WTC11 (cell line): Measurements from ENCODE around the gene TUBB1. TPM values are rescaled to one million over a fixed set of nuclear protein-coding genes. Genes with fewer than 3 reads are reported as not detected.

ENCODE experiments used
- ATAC-seq: fragments of 200-7000 bp; cut with Tn5 transposase; 2 replicates; pipeline ENCODE4 v1.10.0; 2021; ENCODE audit warnings: mild to moderate bottlenecking, moderate library complexity
- CTCF ChIA-PET: fragments of 300-600 bp; sonication (Branson Sonifier 250); formaldehyde crosslinking; loops from one replicate; lab custom pipeline; 2021; ENCODE audit warnings: antibody characterized with exemption; lab: Charles Lee
- POLR2A ChIA-PET: fragments of 350-600 bp; sonication (Branson Sonifier 250); formaldehyde crosslinking; loops from one replicate; lab custom pipeline; 2021; ENCODE audit warnings: antibody characterized with exemption; lab: Charles Lee
- DNase-seq: peaks from one replicate; pipeline ENCODE4 v3.0.0; 2021; ENCODE audit warnings: low spot score
- H3K27ac Mint-ChIP-seq: 2 replicates; pipeline ENCODE4 v1.8.0; 2021; ENCODE audit warnings: mixed read lengths
- H3K27me3 Mint-ChIP-seq: 2 replicates; pipeline ENCODE4 v1.8.0; 2021; ENCODE audit warnings: low read depth, mild to moderate bottlenecking, moderate library complexity, mixed read lengths
- H3K36me3 Mint-ChIP-seq: 2 replicates; pipeline ENCODE4 v1.8.0; 2021; ENCODE audit warnings: mixed read lengths
- H3K4me1 Mint-ChIP-seq: 2 replicates; pipeline ENCODE4 v1.8.0; 2022; ENCODE audit warnings: mixed read lengths
- H3K4me3 Mint-ChIP-seq: 2 replicates; pipeline ENCODE4 v1.8.0; 2021; ENCODE audit warnings: mild to moderate bottlenecking, moderate library complexity, mixed read lengths
- H3K9me3 Mint-ChIP-seq: 2 replicates; pipeline ENCODE4 v1.8.0; 2021; ENCODE audit warnings: mixed read lengths
- AFF4 ChIP-seq: sonication (generic); formaldehyde crosslinking; IDR thresholded peaks from 2 replicates; pipeline ENCODE4 v1.8.1; 2023; ENCODE audit warnings: mild to moderate bottlenecking, missing genetic modification reagents, borderline replicate concordance
- ATF2 ChIP-seq: sonication (generic); formaldehyde crosslinking; IDR thresholded peaks from 2 replicates; pipeline ENCODE4 v1.8.1; 2022; ENCODE audit warnings: low read depth, missing genetic modification reagents, borderline replicate concordance
- E2F5 ChIP-seq: sonication (generic); formaldehyde crosslinking; IDR thresholded peaks from 2 replicates; pipeline ENCODE4 v1.8.1; 2022; ENCODE audit warnings: mild to moderate bottlenecking, moderate library complexity, missing genetic modification reagents
- ELF4 ChIP-seq: sonication (generic); formaldehyde crosslinking; IDR thresholded peaks from 2 replicates; pipeline ENCODE4 v1.8.1; 2022; ENCODE audit warnings: low read depth, mild to moderate bottlenecking, moderate library complexity, missing genetic modification reagents
- EMX1 ChIP-seq: fragments of 250-450 bp; sonication (Bioruptor Pico); IDR thresholded peaks from 2 replicates; pipeline ENCODE4 v1.8.0; 2021; ENCODE audit warnings: mild to moderate bottlenecking
- ESRRA ChIP-seq: sonication (generic); formaldehyde crosslinking; IDR thresholded peaks from 2 replicates; pipeline ENCODE4 v1.8.1; 2022; ENCODE audit warnings: mild to moderate bottlenecking, missing genetic modification reagents, borderline replicate concordance
- FOXK1 ChIP-seq: sonication (generic); formaldehyde crosslinking; IDR thresholded peaks from 2 replicates; pipeline ENCODE4 v1.8.0; 2022; ENCODE audit warnings: mild to moderate bottlenecking, moderate library complexity, missing genetic modification reagents
- FOXP4 ChIP-seq: sonication (generic); formaldehyde crosslinking; IDR thresholded peaks from 2 replicates; pipeline ENCODE4 v1.8.0; 2022; ENCODE audit warnings: mild to moderate bottlenecking, missing genetic modification reagents
- GABPB1 ChIP-seq: sonication (generic); formaldehyde crosslinking; IDR thresholded peaks from 2 replicates; pipeline ENCODE4 v1.8.1; 2023; ENCODE audit warnings: mild to moderate bottlenecking, missing genetic modification reagents
- MAX ChIP-seq: sonication (generic); formaldehyde crosslinking; IDR thresholded peaks from 2 replicates; pipeline ENCODE4 v1.8.0; 2022; ENCODE audit warnings: mild to moderate bottlenecking, missing genetic modification reagents
- NR3C1 ChIP-seq: sonication (generic); formaldehyde crosslinking; conservative IDR thresholded peaks from 2 replicates; pipeline ENCODE4 v1.8.1; 2023; ENCODE audit warnings: low read depth, mild to moderate bottlenecking, missing genetic modification reagents
- PRRX2 ChIP-seq: fragments of 250-450 bp; sonication (Bioruptor Pico); IDR thresholded peaks from 2 replicates; pipeline ENCODE4 v1.8.0; 2021; ENCODE audit warnings: mild to moderate bottlenecking
- RELA ChIP-seq: sonication (generic); formaldehyde crosslinking; IDR thresholded peaks from 2 replicates; pipeline ENCODE4 v1.8.1; 2022; ENCODE audit warnings: missing genetic modification reagents, mild to moderate bottlenecking, borderline replicate concordance
- RORB ChIP-seq: fragments of 250-450 bp; sonication (Bioruptor Pico); IDR thresholded peaks from 2 replicates; pipeline ENCODE4 v1.9.0; 2021; ENCODE audit warnings: mild to moderate bottlenecking
- SOX15 ChIP-seq: fragments of 250-450 bp; sonication (Bioruptor Pico); IDR thresholded peaks from 2 replicates; pipeline ENCODE4 v1.9.0; 2021; ENCODE audit warnings: mild to moderate bottlenecking
- TCF7 ChIP-seq: sonication (generic); formaldehyde crosslinking; IDR thresholded peaks from 2 replicates; pipeline ENCODE4 v1.8.0; 2022; ENCODE audit warnings: mild to moderate bottlenecking, low read depth, missing genetic modification reagents, moderate library complexity
- ZNF263 ChIP-seq: sonication (generic); formaldehyde crosslinking; IDR thresholded peaks from 2 replicates; pipeline ENCODE4 v1.8.1; 2022; ENCODE audit warnings: low read depth, mild to moderate bottlenecking, moderate library complexity, missing genetic modification reagents
- ZNF512 ChIP-seq: sonication (generic); formaldehyde crosslinking; IDR thresholded peaks from 2 replicates; pipeline ENCODE4 v1.8.1; 2022; ENCODE audit warnings: missing genetic modification reagents, borderline replicate concordance
- total RNA-seq: library from RNA; stranded (reverse); gene quantifications from 3 replicates; pipeline ENCODE4 v1.2.3, GENCODE V29; 2021

TUBB1 gene
- total RNA-seq, 1 experiment from 2014 or later, result not detected

GRCh38 chr20:58988565-58988882 lies 30.7 kb upstream of the TUBB1 start:
- TF ChIP-seq TCF7 (CRISPR knock-in tag), result no peak
- TF ChIP-seq AFF4, result no peak
- DNase-seq, result no peak
- no peak overlapping the region for H3K4me3 Mint-ChIP-seq
- H3K4me1 Mint-ChIP-seq, result peaks cover 11% of the 10 kb centered on the region
- H3K36me3 Mint-ChIP-seq, result peaks cover 70% of the 10 kb centered on the region
- H3K9me3 Mint-ChIP-seq, result no peaks in the 10 kb centered on the region
- POLR2A ChIA-PET, result no interaction called here
- no peaks in the 10 kb centered on the region for H3K27me3 Mint-ChIP-seq
- ATAC-seq, result no peak
- CTCF ChIA-PET, result interaction anchor here (0.6 to 0.8 kb wide), 2 partner anchors 9 to 467 kb away, joined by 3 read pairs; no protein-coding TSS in a partner anchor
- no peak overlapping the region for H3K27ac Mint-ChIP-seq

GRCh38 chr20:58989196-58989595 lies 30.0 kb upstream of the TUBB1 start:
- Mint-ChIP-seq H3K9me3 (no peaks in the 10 kb centered on the region), H3K27me3 (no peaks in the 10 kb centered on the region)
- DNase-seq, result no peak
- TF ChIP-seq GABPB1 (CRISPR knock-in tag) (no peak), ELF4 (no peak), ZNF512 (CRISPR knock-in tag) (no peak), FOXK1 (CRISPR knock-in tag) (no peak), RELA (CRISPR knock-in tag) (no peak), ZNF263 (CRISPR knock-in tag) (no peak)
- TF ChIP-seq, all 79 proteins: peak for 0
- ChIA-PET CTCF (interaction anchor here (0.6 kb wide), 1 partner anchor 10 kb away, joined by 3 read pairs; no protein-coding TSS in a partner anchor), POLR2A (no interaction called here)
- Mint-ChIP-seq H3K27ac (no peak overlapping the region), H3K4me1 (peaks cover 5% of the 10 kb centered on the region), H3K4me3 (no peak overlapping the region), H3K36me3 (peaks cover 76% of the 10 kb centered on the region)
- ATAC-seq, result no peak

GRCh38 chr20:58990651-58991445 lies 28.4 kb upstream of the TUBB1 start:
- Mint-ChIP-seq H3K4me1 (no peaks in the 10 kb centered on the region), H3K27ac (no peak overlapping the region), H3K9me3 (no peaks in the 10 kb centered on the region), H3K4me3 (no peak overlapping the region), H3K36me3 (peaks cover 87% of the 10 kb centered on the region), H3K27me3 (no peaks in the 10 kb centered on the region)
- ATAC-seq (no peak), DNase-seq (no peak)
- ChIA-PET CTCF (no interaction called here), POLR2A (interaction anchor here (0.8 to 0.9 kb wide), 2 partner anchors 83 to 121 kb away, joined by 5 to 8 read pairs; no protein-coding TSS in a partner anchor)
- TF ChIP-seq E2F5 (CRISPR knock-in tag) (no peak), FOXP4 (CRISPR knock-in tag) (no peak), RORB (CRISPR knock-in tag) (no peak), SOX15 (CRISPR knock-in tag) (no peak), ESRRA (CRISPR knock-in tag) (no peak), ATF2 (CRISPR knock-in tag) (no peak), ELF4 (no peak), MAX (no peak), NR3C1 (no peak), EMX1 (no peak), PRRX2 (CRISPR knock-in tag) (no peak)
